HUES64 (cell line): ENCODE results near the gene IREB2.

Source experiments
- H3K27ac ChIP-seq: 2 replicates; pipeline ENCODE4 v1.7.0; 2013; ENCODE audit warnings: low read depth, low read length, inconsistent platforms
- H3K27me3 ChIP-seq: 2 replicates; pipeline ENCODE4 v1.6.1; 2013; ENCODE audit warnings: mild to moderate bottlenecking, low read length; ENCODE audit not compliant: insufficient read depth
- H3K36me3 ChIP-seq: 2 replicates; pipeline ENCODE4 v1.6.1; 2013; ENCODE audit warnings: mild to moderate bottlenecking, low read length; ENCODE audit not compliant: insufficient read depth
- H3K4me1 ChIP-seq: 2 replicates; pipeline ENCODE4 v1.6.1; 2013; ENCODE audit warnings: mild to moderate bottlenecking, low read length, moderate library complexity; ENCODE audit not compliant: insufficient read depth
- H3K4me3 ChIP-seq: 2 replicates; pipeline ENCODE4 v1.5.1; 2013; ENCODE audit warnings: mild to moderate bottlenecking, low read length, moderate library complexity
- H3K9ac ChIP-seq: 2 replicates; pipeline ENCODE4 v1.6.1; 2013; ENCODE audit warnings: mild to moderate bottlenecking, low read depth, low read length
- H3K9me3 ChIP-seq: 2 replicates; pipeline ENCODE4 v1.6.1; 2013; ENCODE audit warnings: low read depth, low read length; ENCODE audit not compliant: insufficient read depth
- WGBS: fragments of 150-250, 120-280 bp; methylation state at CpG from one replicate; pipeline ENCODE4 v1.1.7; 2013; ENCODE audit warnings: missing lambda C conversion rate; 5-methylcytosine and 5-hydroxymethylcytosine counted together

The IREB2 gene

DNA sequence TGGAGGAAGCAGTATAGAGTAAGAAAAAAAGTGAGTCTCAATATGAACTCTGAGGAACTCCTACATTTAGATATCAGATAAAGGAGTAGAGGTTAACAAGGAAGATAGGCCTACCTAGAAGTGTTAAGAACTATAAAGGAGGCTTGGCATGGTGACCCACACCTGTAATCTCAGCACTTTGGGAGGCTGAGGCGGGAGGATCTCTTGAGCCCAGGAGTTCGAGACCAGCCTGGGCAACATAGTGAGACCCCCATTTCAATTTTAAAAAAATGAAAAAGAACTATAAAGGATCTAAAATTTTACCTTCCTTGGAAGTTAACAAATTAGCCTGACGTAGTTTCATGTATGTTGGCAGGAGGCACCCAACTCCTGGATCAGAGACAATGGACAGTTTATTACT is 14.5 kb downstream of the IREB2 start:
- WGBS, result 90% methylated on average over 2 of the region's 3 CpGs
- Histone ChIP-seq H3K4me1 (peaks cover 9% of the 10 kb centered on the region; the same call in 1 of the 2 replicates), H3K27ac (no peak overlapping the region), H3K9me3 (no peaks in the 10 kb centered on the region), H3K27me3 (no peaks in the 10 kb centered on the region), H3K9ac (no peak overlapping the region), H3K4me3 (no peak overlapping the region), H3K36me3 (peaks cover 21% of the 10 kb centered on the region)

DNA sequence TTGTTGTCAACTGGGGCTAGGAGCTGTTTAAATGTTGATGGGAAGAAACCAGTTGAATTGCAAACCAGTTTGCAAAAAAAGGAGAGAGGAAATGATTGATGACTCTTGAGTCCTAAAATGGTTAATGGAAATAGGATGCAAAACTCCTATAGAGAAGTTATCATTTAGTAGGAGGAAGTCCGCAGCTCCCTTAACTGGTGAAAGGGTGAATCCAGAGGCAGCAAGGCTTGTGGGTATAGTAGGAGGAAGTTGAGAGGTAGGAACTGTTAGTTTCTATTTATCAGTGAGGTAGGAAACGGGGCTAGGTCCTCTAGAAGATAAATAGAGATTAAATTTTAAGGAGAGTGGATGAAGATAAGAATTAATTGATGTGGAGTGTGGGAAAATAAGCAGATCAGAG is 15.4 kb downstream of the IREB2 start:
- Histone ChIP-seq H3K4me1 (peaks cover 9% of the 10 kb centered on the region; the same call in 1 of the 2 replicates), H3K4me3 (no peak overlapping the region), H3K9me3 (no peaks in the 10 kb centered on the region), H3K27me3 (no peaks in the 10 kb centered on the region), H3K9ac (no peak overlapping the region), H3K27ac (no peak overlapping the region), H3K36me3 (peaks cover 16% of the 10 kb centered on the region; the same call in 1 of the 2 replicates)
- WGBS, result 61% methylated on average over 2 of the region's 2 CpGs

DNA sequence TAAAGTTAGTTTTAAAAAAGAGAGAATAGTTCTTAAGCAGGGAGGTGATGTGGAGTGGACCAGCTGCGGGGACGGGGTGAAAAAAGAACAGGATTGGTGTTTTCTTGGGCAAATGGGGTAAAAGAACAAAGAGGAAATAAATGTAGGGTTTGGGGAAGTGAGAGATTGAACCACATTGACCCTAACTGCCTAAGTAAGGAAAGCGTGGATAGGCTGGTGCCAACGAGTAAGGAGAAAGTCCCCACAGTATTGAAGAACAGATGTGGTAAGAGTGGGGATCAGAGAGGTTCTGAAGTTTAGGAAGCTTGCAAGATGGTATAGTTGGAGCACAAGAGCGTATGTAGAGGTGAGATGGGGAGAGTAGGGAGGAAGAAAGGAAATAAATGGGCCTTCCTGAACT is 17.0 kb downstream of the IREB2 start:
- WGBS, result 93% methylated on average over 5 of the region's 5 CpGs
- no peaks in the 10 kb centered on the region for H3K27me3 ChIP-seq
- peaks cover 4% of the 10 kb centered on the region; the same call in 1 of the 2 replicates for H3K36me3 ChIP-seq
- H3K9me3 ChIP-seq, result no peaks in the 10 kb centered on the region
- no peak overlapping the region for H3K4me3 ChIP-seq
- no peak overlapping the region for H3K9ac ChIP-seq
- no peak overlapping the region for H3K27ac ChIP-seq
- H3K4me1 ChIP-seq, result peaks cover 9% of the 10 kb centered on the region; the same call in 1 of the 2 replicates

DNA sequence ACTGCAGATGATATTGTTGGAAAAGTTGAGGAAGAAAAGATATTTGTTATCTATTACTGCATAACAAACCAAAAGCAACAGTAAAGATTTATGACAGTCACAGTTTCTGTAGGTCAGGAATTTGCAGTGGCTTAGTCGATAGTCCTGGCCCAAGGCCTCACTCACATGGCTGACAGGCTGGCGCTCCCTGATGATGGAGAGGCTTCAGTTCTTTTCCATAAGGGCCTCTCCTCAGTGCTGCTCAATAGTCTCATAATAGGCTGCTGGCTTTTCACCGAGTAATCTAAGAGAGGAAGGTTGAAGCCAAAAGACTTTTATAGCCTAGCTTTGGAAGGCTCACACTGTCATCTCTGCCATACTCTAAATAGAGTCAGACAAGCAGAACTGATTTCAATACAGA is 17.7 kb downstream of the IREB2 start:
- Histone ChIP-seq H3K4me1 (peaks cover 14% of the 10 kb centered on the region), H3K27ac (no peak overlapping the region), H3K4me3 (no peak overlapping the region), H3K9me3 (no peaks in the 10 kb centered on the region), H3K9ac (no peak overlapping the region), H3K36me3 (peaks cover 5% of the 10 kb centered on the region; the same call in 1 of the 2 replicates), H3K27me3 (no peaks in the 10 kb centered on the region)
- WGBS, result 93% methylated on average over 3 of the region's 3 CpGs

DNA sequence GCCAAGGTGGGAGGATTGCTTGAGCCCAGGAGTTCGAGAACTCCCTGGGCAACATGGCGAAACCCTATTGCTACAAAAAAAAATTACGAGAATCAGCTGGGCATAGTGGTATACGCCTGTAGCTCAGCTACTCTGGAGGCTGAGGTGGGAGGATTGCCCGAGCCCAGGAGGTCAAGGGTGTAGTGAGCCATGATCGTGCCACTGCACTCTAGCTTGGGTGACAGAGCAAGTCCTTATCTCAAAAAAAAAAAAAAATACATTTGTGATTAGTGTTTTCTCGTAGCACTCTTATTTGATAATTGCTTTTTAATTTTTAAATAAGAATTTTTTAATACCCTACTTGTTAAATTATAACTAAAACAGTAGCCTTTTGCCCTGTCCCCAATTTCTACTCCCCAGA is 18.4 kb downstream of the IREB2 start:
- no peaks in the 10 kb centered on the region for H3K27me3 ChIP-seq
- H3K9ac ChIP-seq, result no peak overlapping the region
- H3K4me1 ChIP-seq, result peaks cover 21% of the 10 kb centered on the region
- no peak overlapping the region for H3K27ac ChIP-seq
- H3K4me3 ChIP-seq, result no peak overlapping the region
- WGBS, result 98% methylated on average over 6 of the region's 7 CpGs
- H3K9me3 ChIP-seq, result no peaks in the 10 kb centered on the region
- peaks cover 9% of the 10 kb centered on the region; the same call in 1 of the 2 replicates for H3K36me3 ChIP-seq

DNA sequence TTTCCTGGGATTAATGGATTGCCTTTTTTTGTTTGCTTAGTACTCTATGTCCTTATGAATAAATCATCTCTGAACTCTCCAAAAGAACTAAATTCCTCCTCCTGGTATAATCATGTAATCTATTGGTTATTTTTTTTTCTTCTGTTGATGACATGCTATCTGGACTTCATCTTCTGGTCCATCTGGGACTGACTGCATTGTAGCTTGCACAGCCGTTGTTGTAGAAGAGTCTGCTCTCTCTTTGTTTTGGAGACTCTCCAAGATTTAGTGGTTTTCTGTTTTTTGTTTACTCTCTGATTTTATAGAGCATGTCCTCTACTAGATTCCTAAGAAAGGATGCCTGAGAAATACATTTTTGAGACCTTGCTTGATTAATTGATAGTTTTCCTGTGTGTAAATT is 19.1 kb downstream of the IREB2 start:
- Histone ChIP-seq H3K4me3 (no peak overlapping the region), H3K9me3 (no peaks in the 10 kb centered on the region), H3K36me3 (peaks cover 11% of the 10 kb centered on the region; the same call in 1 of the 2 replicates), H3K27ac (no peak overlapping the region), H3K9ac (no peak overlapping the region), H3K4me1 (peaks cover 27% of the 10 kb centered on the region), H3K27me3 (no peaks in the 10 kb centered on the region)
- WGBS, result 100% methylated on average over 1 of the region's 1 CpG

DNA sequence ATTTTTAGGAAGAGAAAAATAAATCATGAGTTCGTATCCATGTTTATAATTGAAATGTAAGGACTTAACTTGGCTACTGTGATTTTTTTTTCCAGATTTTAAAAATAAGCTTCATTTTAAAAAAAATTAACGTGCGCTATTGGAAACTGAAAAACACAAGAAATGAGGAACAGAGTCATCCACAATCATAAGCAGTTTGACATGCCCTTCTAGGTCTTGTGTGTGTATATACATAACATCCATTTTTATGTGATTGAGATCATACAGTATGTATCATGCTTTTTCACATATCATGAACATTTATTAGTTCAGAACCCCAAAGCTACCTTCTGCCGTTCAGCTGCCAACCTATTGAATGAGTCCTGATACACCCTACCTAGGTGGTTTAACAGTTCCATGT is 22.7 kb downstream of the IREB2 start:
- H3K36me3 ChIP-seq, result peaks cover 46% of the 10 kb centered on the region
- 87% methylated on average over 4 of the region's 4 CpGs for WGBS

DNA sequence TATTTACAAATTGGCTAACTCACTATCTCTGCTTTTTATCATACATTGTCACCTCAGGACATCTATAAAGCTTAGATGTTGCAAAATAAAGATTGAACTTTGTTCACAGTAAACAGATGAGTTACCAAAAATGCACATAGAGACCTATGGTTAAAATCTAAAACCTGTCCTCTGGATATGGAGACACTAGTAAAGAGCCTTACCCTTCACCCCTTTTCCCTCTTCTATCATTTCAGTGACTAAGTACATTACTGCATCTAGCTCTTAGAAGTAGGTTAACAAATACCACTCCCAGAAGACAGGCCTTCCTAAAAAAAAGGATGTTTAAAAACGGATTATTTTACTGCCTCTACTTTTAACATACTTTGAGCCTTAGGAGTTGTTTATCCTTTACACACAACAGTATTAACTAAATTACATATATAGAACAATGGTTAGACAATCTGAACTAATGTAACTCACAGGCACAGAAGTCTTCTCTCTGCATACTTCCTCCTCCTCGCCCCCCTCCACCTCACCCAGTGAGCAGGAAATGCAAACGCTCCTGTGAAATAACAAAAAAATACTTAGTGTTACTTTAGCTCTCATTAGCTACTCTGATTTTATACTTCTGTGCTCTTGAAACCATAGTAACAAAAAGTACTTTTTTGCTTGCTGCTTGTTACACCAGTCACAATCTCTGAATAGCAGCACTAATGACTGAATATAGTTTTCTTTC is 23.3 kb downstream of the IREB2 start:
- H3K4me1 ChIP-seq, result peaks cover 23% of the 10 kb centered on the region
- 31% methylated on average over 3 of the region's 3 CpGs for WGBS
- no peaks in the 10 kb centered on the region for H3K9me3 ChIP-seq
- H3K27me3 ChIP-seq, result no peaks in the 10 kb centered on the region
- 0 out of 2 replicates have a peak overlapping the region, but pooled peaks have one; percentile 20 for H3K27ac ChIP-seq
- H3K36me3 ChIP-seq, result peaks cover 49% of the 10 kb centered on the region
- H3K9ac ChIP-seq, result no peak overlapping the region
- H3K4me3 ChIP-seq, result no peak overlapping the region

More for the DNA sequence above, 22.7 kb downstream of the IREB2 start:
- Histone ChIP-seq H3K9ac (no peak overlapping the region), H3K4me3 (no peak overlapping the region), H3K27me3 (no peaks in the 10 kb centered on the region), H3K4me1 (peaks cover 19% of the 10 kb centered on the region), H3K27ac (0 out of 2 replicates have a peak overlapping the region, but pooled peaks have one; percentile 12), H3K9me3 (no peaks in the 10 kb centered on the region)

DNA sequence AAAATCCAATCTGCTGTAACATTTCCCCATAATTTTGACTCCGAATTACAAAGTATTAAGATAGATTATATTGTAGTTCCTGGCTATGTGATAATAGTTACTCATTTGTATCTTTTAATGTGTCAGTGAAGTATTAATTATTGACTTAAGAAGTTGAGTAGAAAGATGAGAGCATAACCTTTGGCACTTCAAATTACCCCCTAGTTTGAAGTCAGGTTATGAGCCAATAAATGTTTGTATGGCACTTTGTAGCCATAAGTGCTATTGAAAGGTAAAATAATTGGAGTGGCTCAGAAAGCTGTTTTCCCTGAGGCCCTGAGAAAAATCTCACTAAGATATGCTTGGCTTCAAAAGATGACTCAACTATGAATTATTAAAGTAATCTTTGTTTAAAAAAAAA is 31.0 kb downstream of the IREB2 start:
- no peak overlapping the region for H3K9ac ChIP-seq
- WGBS, result no CpG with 5 or more reads among the region's 1 CpG
- H3K36me3 ChIP-seq, result peaks cover 96% of the 10 kb centered on the region
- H3K27ac ChIP-seq, result no peak overlapping the region
- no peak overlapping the region for H3K4me3 ChIP-seq
- no peaks in the 10 kb centered on the region for H3K27me3 ChIP-seq
- H3K4me1 ChIP-seq, result 0 out of 2 replicates have a peak, but pooled peaks cover 5% of the 10 kb centered on the region
- no peaks in the 10 kb centered on the region for H3K9me3 ChIP-seq

DNA sequence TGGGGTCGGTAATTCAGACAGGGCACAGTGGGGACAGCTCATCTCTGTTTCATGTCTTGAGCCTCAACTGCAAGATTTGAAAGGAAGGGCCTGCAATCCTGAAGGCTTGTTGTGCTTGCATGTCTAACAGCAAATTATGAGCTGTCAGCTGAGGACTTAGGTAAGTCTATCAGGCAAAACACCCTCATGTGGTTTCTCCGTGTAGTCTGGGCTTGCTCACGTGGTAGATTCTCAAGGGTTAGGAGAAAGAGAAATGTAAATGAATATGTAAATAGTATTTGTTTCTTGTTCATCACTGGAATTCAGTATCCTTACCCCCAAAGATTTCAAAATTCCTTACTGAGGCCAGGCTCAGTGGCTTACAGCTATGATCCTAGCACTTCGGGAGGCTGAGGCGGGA is 39.3 kb downstream of the IREB2 start:
- no peak overlapping the region for H3K9ac ChIP-seq
- H3K36me3 ChIP-seq, result peaks cover 80% of the 10 kb centered on the region
- H3K9me3 ChIP-seq, result no peaks in the 10 kb centered on the region
- no peaks in the 10 kb centered on the region for H3K4me1 ChIP-seq
- no peak overlapping the region for H3K27ac ChIP-seq
- H3K27me3 ChIP-seq, result no peaks in the 10 kb centered on the region
- whole genome bisulfite sequencing, result 76% methylated on average over 5 of the region's 5 CpGs
- H3K4me3 ChIP-seq, result no peak overlapping the region

DNA sequence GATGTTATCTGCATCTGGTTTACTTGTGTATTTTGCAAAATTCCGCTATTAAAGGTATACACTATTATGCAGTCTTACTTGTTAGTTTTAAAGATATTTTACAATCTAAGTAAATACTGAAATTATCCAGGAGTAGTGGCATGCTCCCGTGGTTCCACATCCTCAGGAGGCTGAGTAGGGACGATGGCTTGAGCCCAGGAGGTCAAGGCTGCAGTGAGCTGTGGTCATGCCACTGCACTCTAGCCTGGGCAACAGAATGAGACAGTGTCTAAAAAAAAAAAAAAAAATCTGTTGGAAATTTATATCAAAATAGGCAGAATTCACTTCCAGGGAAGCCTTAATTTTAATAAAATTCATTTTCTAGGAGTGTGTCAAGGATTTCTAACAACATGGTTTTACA is 41.6 kb downstream of the IREB2 start:
- H3K27ac ChIP-seq, result no peak overlapping the region
- H3K36me3 ChIP-seq, result peaks cover 78% of the 10 kb centered on the region
- H3K9me3 ChIP-seq, result no peaks in the 10 kb centered on the region
- no peaks in the 10 kb centered on the region for H3K4me1 ChIP-seq
- no peak overlapping the region for H3K9ac ChIP-seq
- WGBS, result 97% methylated on average over 2 of the region's 3 CpGs
- H3K4me3 ChIP-seq, result no peak overlapping the region
- H3K27me3 ChIP-seq, result no peaks in the 10 kb centered on the region
